ENCODE results near the gene KLHL3. TPM values are rescaled to one million over a fixed set of nuclear protein-coding genes. Genes with fewer than 3 reads are reported as not detected.
A peak's percentile ranks its signal among the peaks of the same experiment; 100 is the strongest.

The KLHL3 gene
- total RNA-seq, 4 donors from 2014 or later: 22.5 to 35.7 (median 27.5) TPM

- H3K4me3 ChIP-seq: no peak overlapping the region
- H3K9me3 ChIP-seq: no peaks in the 10 kb centered on the region
- no peak overlapping the region for H3K27ac ChIP-seq
- WGBS, 2 donors: 86 to 88% methylated on average over 6 of the region's 6 CpGs
- no peaks in the 10 kb centered on the region for H3K27me3 ChIP-seq
- H3K4me1 ChIP-seq: peaks cover 0 to 5% (median 2%) of the 10 kb centered on the region in 4 donors
- no peak for DNase-seq (ENCODE audit: low spot score in 2 of 2)
- no peaks in the 10 kb centered on the region for H3K36me3 ChIP-seq
- TF ChIP-seq POLR2A (IDR thresholded peaks at IDR 0.05) (no peak), EP300 (IDR thresholded peaks at IDR 0.05) (no peak), CTCF (IDR thresholded peaks at IDR 0.05) (no peak)
Measured at GRCh38 chr5:137570070-137570469, 165.8 kb downstream of the KLHL3 start.

Small RNA genes lying within 50 kb of the gene (small RNA-seq; reads per million reads assigned to genes)
- gene MIR874: 95.7 reads per million, percentile 95 among the genes with 10 or more reads in this experiment

Other genes starting within 250 kb of the KLHL3 start
- 100 to 1,000 TPM in 2 of 4 donors, 10 to 100 TPM in 2; 39.8 to 119 (median 73.1) TPM for gene SPOCK1, start 236.8 kb downstream of the KLHL3 start, total RNA-seq
- 10 to 100 TPM; 12.6 to 17.0 (median 15.0) TPM for gene HNRNPA0, start 18.3 kb upstream of the KLHL3 start, total RNA-seq
- 10 to 100 TPM; 16.1 to 52.0 (median 24.3) TPM for gene MYOT, start 131.8 kb upstream of the KLHL3 start, total RNA-seq
- gene PKD2L2, start 153.4 kb upstream of the KLHL3 start, total RNA-seq: not detected